AG04449 (cell line): Measurements from ENCODE around the gene NDST4.

Source experiments
- CTCF ChIA-PET: fragments of 350-600 bp; formaldehyde crosslinking; extraction: SDS; loops from one replicate; lab custom pipeline; 2021; ENCODE audit warnings: antibody characterized with exemption; lab: Yijun Ruan, JAX
- POLR2A ChIA-PET: fragments of 400-600, 350-600 bp; formaldehyde crosslinking; extraction: SDS; loops from one replicate; lab custom pipeline; 2020; ENCODE audit warnings: antibody characterized with exemption, inconsistent platforms; lab: Yijun Ruan, JAX
- DNase-seq: peaks from one replicate; pipeline ENCODE4 v3.0.0-alpha.2; 2010; ENCODE audit warnings: low read depth, low spot score
- H3K4me3 ChIP-seq: 2 replicates; pipeline ENCODE4 v1.5.1; 2011; ENCODE audit warnings: low read depth, mild to moderate bottlenecking, control low read depth, low read length
- CTCF ChIP-seq: IDR thresholded peaks from one replicate; pipeline ENCODE4 v1.5.1; 2011; ENCODE audit warnings: mild to moderate bottlenecking, moderate library complexity, low read length, control low read depth, inconsistent platforms; ENCODE audit not compliant: insufficient read depth; ENCODE audit errors: missing control alignments

NDST4 gene

GRCh38 chr4:115113506-115114106, at the start of gene NDST4:
Gene NDST4 (minus strand): TSS chr4:115113620. CDS start chr4:115077036, 36,584 bp downstream.
- CTCF ChIA-PET, result no interaction called here
- no peak for DNase-seq
- TF ChIP-seq CTCF, result no peak
- POLR2A ChIA-PET, result no interaction called here
- H3K4me3 ChIP-seq, result no peak within 1 kb of the TSS

GRCh38 chr4:115159141-115159540, 45.7 kb upstream of the NDST4 start:
- no peak for TF ChIP-seq CTCF
- POLR2A ChIA-PET, result no interaction called here
- no peak for DNase-seq
- CTCF ChIA-PET, result no interaction called here
- H3K4me3 ChIP-seq, result no peak overlapping the region

- no peak for DNase-seq
- no peak for TF ChIP-seq CTCF
- H3K4me3 ChIP-seq, result no peak overlapping the region
- CTCF ChIA-PET, result no interaction called here
- POLR2A ChIA-PET, result no interaction called here
These were observed 44.9 kb upstream of the NDST4 start for GRCh38 chr4:115158296-115158695.

- no peak overlapping the region for H3K4me3 ChIP-seq
- no peak for TF ChIP-seq CTCF
- DNase-seq, result no peak
- POLR2A ChIA-PET, result no interaction called here
- CTCF ChIA-PET, result no interaction called here
These were observed 41.4 kb upstream of the NDST4 start for GRCh38 chr4:115154826-115155225.

- no peak for DNase-seq
- H3K4me3 ChIP-seq, result no peak overlapping the region
- POLR2A ChIA-PET, result interaction anchor here (0.5 kb wide), 1 partner anchor 390 kb away, joined by 3 read pairs; no protein-coding TSS in a partner anchor
- CTCF ChIA-PET, result no interaction called here
- TF ChIP-seq CTCF, result no peak
These were observed 39.5 kb upstream of the NDST4 start for GRCh38 chr4:115152965-115153364.

- H3K4me3 ChIP-seq, result no peak overlapping the region
- DNase-seq, result no peak
- ChIA-PET POLR2A (no interaction called here), CTCF (no interaction called here)
- TF ChIP-seq CTCF, result no peak
These were observed 38.7 kb upstream of the NDST4 start for GRCh38 chr4:115152081-115152480.
